Stimulated activated CD4-positive, alpha-beta T cell treated with anti-CD3 and anti-CD28 coated beads, Interleukin-15, amount 100 ng/mL, for 48 hours (primary cell): ENCODE measurements around the gene PEX3.

Experiments used
- DNase-seq, 2 donors: peaks; one replicate each; pipeline ENCODE4 v3.0.0-alpha.2; 2020; ENCODE audit warnings: low read depth in 2 of 2

PEX3 gene, protein sequence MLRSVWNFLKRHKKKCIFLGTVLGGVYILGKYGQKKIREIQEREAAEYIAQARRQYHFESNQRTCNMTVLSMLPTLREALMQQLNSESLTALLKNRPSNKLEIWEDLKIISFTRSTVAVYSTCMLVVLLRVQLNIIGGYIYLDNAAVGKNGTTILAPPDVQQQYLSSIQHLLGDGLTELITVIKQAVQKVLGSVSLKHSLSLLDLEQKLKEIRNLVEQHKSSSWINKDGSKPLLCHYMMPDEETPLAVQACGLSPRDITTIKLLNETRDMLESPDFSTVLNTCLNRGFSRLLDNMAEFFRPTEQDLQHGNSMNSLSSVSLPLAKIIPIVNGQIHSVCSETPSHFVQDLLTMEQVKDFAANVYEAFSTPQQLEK

GRCh38 chr6:143450453-143451371, at the start of gene PEX3, which contains the start of gene ADAT2:
PEX3 (plus strand) TSS chr6:143450805; CDS start chr6:143451043, 238 bp downstream.
ADAT2 (minus strand) TSS chr6:143450695; CDS start chr6:143450658, 37 bp downstream.
- DNase-seq, result peak; percentile 91 to 93

- DNase-seq, result no peak
Measured at GRCh38 chr6:143401068-143401446, 49.5 kb upstream of the PEX3 start.

DNA sequence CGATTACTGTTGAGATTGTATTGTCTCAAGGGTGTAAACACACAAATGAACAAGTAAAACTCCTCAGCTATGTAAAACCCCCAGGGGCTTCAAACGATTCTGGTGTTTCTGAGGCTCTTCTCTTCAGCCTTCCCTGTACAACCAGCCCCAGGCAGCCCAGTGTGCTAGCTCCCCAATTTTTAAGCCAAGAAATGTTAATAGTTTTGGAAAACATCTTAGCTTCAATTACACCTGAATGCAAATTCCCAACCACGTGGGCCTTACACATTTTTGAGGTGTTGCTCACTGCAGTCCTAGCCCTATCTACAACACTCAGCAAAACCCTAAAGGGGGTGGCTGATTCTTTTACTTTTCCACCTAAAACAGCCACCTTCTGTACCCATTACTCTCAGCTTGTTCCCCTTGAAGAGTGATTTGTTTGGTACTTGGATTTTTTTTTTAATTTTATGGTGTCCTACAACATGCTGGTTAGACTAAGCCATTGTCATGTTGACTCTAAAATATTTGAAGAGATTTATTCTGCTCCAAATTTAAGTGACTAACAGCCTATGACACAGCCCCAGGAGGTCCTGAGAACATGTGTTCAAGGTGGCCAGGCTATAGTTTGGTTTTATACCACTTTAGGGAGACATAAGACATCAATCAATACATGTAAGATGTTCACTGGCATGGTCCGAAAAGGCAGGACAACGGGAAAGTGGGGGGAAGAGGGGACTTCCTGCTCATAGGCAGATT, 48.8 kb upstream of the PEX3 start:
- no peak for DNase-seq

GRCh38 chr6:143402721-143403336, 47.8 kb upstream of the PEX3 start:
- DNase-seq, result no peak

DNA sequence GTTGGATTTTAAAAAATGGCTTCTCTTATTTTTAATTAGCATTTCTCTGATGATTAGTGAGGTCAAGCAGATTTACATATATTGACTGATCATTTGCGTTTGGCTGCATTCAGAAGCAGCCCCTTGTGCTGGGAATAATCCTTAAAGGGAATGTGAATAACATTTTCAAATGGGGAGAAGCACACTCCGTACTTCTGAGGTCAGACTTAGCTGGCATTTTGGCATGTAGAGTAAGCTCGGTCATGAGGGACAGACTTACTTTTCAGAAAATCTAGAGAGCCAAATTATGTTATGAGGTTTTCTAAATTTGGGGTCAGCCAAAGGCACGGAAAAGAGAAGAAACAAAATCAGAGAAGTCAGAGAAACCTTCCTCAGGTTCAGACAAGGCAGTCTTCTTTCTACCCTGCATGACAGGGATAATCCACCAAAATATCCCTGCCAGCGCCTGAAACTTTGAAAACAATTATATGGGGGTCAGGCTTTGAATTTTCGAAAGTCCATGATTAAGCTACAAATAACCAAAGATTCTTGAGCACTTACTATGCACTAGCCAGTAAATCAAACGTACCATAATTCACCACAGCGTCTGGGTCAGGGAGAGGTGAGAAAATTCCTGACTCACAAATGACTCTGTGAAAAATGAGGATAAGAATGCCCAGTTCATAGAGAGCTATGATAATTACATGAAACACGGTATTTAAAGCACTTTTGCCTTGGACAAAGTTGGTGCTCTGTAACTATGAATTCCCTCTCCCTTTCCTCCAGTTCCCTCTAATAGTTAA, 45.0 kb upstream of the PEX3 start:
- DNase-seq, result no peak

DNA sequence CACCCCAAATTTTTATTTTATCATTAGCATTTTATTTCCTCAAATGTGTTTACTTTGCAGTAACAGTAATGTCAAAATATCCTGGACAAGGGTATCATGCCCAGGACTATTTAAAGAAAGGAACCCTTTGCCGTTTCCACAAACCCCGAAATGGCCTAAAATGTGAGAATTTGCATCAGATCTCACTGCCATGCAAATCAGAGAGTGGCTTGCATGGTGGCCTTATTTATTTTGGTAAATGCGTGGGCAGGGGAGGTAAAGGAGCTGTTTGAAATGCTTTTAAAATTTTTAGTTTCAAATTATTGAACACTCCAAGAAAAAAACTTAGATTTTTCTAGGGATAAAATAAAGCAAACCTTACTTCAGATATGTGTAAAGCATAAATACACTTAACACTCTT, 43.9 kb upstream of the PEX3 start:
- DNase-seq, result no peak

DNA sequence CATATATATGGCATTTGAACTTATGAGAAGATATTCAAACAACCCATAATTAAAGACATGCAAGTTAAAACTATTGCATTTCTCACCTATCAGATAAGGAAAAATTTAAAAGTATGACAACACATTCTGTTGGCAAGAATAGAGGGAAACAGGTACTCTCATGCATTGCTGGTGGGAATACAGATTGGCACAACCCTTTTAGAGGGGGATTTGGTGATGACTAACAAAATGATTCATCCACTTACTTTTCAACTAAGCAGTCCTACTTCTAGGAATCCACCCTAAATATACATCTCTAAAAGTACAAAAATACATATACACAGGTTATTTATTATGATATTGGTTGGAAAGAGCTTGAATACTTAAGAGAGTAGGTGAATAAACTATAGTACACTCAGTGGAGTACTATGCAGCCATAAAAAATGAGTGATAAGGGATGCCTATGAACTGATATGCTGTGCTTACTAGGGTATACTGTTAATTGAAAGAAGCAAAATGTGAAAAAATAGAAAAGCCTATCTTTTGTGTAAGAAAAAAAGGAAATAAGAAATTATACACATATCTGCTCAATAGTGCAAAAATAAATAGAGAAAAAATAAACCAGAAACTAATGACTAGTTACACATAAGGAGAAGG, 42.3 kb upstream of the PEX3 start:
- no peak for DNase-seq

- no peak for DNase-seq
Measured at GRCh38 chr6:143408787-143409162, 41.8 kb upstream of the PEX3 start.

DNA sequence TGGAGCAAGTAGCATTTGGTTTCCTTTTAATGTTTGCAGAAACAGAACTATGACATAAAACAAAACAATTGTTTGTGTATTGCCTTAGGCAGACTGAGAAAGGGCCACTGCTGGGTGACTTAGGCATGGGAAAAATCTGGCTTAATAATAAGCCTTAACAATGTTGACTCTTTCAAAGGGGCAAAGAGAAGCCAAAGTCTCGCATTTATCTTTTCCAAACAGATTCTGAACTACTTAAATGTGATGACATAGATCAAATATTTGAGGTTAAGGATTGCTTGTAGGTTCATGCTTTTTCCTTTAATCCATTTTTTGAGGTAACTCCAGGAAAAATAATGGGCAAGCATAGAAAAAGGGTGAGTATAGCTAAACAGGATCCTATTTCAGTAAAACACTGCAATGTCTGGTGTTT, 39.7 kb upstream of the PEX3 start:
- DNase-seq, result no peak

- DNase-seq, result no peak
Measured at GRCh38 chr6:143414769-143415168, 35.8 kb upstream of the PEX3 start.

- no peak for DNase-seq
Measured at GRCh38 chr6:143419526-143419925, 31.1 kb upstream of the PEX3 start.

GRCh38 chr6:143426026-143426425, 24.6 kb upstream of the PEX3 start:
- no peak for DNase-seq

DNA sequence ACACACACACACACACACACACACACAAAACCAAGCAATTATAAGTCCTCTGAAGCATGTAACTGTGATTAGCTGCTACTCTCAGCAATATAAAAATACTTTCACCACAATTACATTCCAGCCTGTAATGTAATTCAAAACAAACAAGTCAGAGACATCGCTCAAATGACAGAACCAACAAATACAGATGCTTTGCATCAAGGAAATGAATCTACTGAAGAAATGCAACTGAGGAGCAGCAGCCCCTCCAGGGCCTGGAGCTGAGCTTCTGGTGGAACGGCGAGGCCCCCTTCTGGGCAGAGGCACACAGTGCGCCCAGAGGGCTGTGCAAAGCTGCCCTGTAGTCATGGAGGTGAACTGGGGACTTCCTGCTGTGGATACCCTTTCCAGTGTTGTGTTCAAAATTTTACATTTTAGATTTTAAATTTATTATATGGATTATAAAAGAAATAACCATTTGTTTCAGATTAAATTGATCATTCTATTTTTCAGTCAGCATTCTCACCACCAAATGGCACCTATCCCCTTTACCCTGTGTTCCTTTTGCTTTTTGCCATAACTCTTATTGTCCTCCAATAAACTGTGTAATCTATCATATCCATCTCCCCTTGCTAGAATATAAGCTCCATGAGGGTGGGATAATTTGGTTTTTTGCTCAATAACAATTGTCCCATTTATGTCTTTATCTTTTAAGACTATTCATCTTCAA, 23.3 kb upstream of the PEX3 start:
- DNase-seq, result peak; percentile 41 to 60

DNA sequence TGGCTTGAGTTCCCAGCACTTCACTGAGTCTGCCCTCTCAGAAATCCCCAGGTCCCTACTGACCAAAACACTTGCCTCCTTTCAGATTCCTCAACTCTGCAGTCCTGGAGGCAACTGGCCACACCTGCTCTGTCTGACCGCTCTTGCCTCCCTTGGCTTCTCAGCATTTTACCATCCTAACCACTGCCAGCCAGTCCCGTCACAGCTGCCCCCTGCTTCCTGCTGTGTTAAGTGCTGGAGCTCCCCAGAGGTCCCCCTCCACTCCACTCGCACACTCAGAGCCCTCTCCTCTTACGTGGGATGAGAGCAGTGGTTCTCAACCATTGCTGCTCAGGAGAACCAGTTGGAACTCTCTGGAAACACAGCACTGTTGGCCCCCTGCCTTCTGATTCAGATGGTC, 20.6 kb upstream of the PEX3 start:
- DNase-seq, result no peak

DNA sequence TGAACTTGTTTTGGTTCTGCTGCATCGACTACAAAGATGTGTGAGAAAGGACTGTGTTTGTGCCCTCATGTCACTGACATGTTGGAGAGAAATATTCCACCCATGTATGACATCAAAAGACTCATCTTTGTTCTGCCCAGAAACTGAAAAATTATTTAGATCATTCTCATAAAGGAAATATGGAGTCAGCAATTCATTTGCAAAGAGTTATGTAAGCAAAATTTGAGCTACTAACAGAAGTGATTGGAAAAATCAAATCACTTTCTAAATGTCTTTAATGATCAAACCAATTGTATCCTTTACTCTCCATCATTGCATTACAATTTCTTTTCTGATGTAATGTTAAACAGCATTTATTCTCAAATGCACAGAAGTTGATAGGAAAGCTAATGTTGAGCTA, 19.4 kb upstream of the PEX3 start:
- DNase-seq, result no peak

DNA sequence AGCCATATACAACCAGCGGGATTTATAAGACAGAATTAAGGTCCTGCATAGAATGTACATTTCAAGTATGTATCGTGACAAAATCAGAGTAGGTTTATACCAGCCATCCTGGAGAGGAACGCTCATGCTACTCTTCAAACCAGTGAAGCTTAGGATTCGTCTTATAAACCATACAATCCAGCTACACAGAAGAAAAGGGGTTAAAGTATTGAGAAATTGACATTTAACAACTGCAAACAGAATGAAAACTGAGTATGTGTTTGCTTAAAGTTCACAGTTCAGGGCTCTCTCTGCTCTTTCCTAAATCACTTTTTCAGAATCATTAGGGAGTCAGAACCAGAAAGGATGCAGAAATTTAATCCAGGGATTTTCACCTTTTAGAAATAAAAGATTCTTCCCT, 18.0 kb upstream of the PEX3 start:
- no peak for DNase-seq

DNA sequence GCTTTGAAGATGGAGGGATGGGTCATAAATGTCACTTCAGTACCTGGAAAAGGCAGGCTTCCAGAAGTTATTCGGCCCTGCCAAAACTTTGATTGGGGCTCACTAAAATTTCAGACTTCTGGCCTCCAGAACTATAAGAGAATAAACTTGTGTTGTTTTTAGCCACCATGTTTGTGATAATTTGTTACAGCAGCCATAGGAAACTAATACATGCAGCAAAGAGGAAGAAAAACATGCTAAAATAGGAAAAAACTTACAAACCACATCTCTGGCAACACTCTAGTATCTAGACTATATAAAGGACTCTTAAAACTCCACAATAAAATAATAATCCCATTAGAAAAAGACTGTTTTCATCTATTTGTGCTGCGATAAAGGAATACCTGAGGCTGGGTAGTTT, 9.6 kb upstream of the PEX3 start:
- DNase-seq, result no peak

DNA sequence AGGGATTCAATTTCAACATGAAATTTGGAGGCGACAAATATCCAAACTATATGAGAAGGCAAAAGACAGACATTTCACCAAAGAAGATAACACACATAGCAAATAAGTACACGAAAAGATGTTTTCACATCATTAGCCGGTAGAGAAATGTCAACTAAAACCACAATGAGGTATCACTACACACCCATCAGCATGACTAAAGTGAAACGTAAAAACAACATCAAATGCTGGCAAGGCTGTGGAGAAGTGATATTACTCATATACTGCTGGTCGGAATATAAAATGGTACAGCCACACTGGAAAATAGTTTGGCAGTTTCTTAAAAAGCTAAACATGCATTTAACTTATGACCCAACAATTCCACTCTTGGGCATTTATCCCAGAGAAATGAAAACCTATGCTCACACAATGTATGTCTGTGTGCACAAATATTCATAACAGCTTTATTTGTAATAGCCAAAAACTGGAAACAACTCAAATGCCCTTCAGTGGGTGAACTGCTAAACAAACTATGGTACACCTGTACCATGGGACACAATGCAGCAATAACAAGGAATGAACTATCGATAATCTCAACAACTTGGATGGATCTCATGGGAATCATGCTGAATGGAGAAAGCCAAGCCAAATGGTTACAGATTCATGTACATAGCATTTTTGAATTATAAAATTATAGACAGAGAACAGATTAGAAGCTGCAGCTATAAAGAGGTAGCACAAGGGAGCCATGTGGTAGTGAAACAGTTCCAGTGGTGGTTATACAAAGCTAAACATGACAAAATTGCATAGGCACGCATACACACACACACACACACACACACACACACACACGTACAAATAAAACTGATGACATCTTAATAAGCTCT, 8.7 kb upstream of the PEX3 start:
- no peak for DNase-seq

DNA sequence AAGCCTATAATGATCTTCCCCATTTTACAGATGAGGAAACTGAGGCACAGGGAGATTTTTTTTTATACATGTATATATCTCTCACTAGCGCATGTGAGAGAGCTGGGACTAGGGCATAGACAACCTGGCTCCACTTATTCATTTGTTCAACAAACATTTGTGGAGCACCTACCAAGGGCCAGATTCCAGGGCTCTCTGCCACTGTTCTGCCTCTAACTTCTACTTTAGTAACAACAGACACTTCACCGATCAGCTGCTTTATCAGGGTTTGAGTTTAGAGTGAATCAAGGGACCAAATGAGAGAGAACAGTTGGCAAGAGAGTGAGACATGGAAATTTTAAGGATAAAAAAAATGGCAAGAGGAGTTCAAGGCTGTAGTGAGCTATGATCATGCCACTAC, 7.5 kb upstream of the PEX3 start:
- DNase-seq, result no peak
